ENCODE data around the gene PEX1. TPM values are rescaled to one million over a fixed set of nuclear protein-coding genes. Genes with fewer than 3 reads are reported as not detected.

The PEX1 gene
- total and polyA plus RNA-seq, 9 of the 15 experiments (the other 6 are each of a cell fraction or from before 2014, with no cell fraction given), result 9.4 to 32.2 (median 19.9) TPM

DNA sequence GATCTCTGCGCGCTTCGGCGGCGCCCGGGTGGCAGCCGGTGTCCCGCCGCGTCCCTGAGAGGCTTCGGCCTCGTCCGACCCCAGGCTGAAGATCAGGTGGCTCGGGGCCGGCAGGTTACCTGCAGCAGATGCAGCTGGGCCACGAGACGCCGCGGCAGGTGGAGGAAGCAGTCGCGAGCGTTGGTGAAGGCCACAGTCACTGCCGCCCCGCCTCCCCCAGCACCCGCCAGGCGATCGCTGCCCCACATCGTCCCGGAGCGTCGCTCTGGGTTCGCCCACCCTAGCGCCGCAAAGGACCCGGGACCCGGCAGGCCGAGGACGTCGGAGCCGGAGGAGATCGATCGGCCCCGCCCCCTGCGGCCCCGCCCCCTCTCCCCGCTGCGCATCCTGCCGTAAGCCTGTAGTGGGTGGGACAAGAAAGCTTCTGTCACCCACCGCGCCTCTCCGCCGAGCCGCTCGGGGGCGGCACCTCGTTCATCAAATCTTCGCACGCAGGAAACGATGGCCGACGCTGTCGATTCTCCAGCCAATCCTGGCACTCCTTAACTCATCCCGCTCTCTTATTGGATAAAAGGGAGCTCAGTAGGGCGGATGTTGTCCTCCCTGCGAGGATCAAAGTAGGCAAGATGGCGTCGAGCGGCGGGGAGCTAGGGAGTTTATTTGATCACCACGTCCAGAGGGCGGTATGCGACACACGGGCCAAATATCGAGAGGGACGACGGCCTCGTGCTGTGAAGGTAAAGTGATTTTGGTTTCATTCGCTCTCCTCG, at the start of gene PEX1, which contains the start of gene RBM48 (continued):
- peak; percentile 100 for TF ChIP-seq C11orf30 (IDR thresholded peaks at IDR 0.05; ENCODE audit: low read depth)
- no peak for TF ChIP-seq ZNF668 (CRISPR knock-in tag; IDR thresholded peaks at IDR 0.05)
- no peak for TF ChIP-seq PURB (CRISPR knock-in tag; IDR thresholded peaks at IDR 0.05; ENCODE audit: low read depth)
- peak; percentile 63 for TF ChIP-seq HMGXB4 (CRISPR knock-in tag; IDR thresholded peaks at IDR 0.05)
- no peak for TF ChIP-seq TSC22D4 (tag; IDR thresholded peaks at IDR 0.05)
- no peak for TF ChIP-seq HNRNPH1 (optimal IDR thresholded peaks at IDR 0.05; ENCODE audit: low read depth, low read length)
- TF ChIP-seq, protein P1, sequence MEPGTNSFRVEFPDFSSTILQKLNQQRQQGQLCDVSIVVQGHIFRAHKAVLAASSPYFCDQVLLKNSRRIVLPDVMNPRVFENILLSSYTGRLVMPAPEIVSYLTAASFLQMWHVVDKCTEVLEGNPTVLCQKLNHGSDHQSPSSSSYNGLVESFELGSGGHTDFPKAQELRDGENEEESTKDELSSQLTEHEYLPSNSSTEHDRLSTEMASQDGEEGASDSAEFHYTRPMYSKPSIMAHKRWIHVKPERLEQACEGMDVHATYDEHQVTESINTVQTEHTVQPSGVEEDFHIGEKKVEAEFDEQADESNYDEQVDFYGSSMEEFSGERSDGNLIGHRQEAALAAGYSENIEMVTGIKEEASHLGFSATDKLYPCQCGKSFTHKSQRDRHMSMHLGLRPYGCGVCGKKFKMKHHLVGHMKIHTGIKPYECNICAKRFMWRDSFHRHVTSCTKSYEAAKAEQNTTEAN (CRISPR knock-in tag; IDR thresholded peaks at IDR 0.05), result no peak
- peak; percentile 84; the same call in 1 of the 2 replicates for TF ChIP-seq ZBTB7A (IDR thresholded peaks at IDR 0.05; ENCODE audit: borderline replicate concordance, control insufficient read depth, low read depth, low read length)
- no peak for TF ChIP-seq PHB2 (IDR thresholded peaks at IDR 0.05; ENCODE audit: low read depth)
- peak in 1 of 2 experiments; percentile 31; a peak in 1 of 4 replicates for TF ChIP-seq KDM4B (IDR thresholded peaks at IDR 0.05; ENCODE audit: borderline replicate concordance in 2 of 2, low read depth in 1 of 2)
- no peak for TF ChIP-seq KDM2B (CRISPR knock-in tag; IDR thresholded peaks at IDR 0.05)
- TF ChIP-seq FIP1L1 (IDR thresholded peaks at IDR 0.05; ENCODE audit: low read depth, low read length, poor library complexity, severe bottlenecking), result no peak
- TF ChIP-seq KLF6 (CRISPR knock-in tag; IDR thresholded peaks at IDR 0.05; ENCODE audit: borderline replicate concordance), result no peak
- peak; percentile 70 to 90; a peak in 2 of 4 replicates for TF ChIP-seq RCOR1 (IDR thresholded peaks at IDR 0.05; ENCODE audit: borderline replicate concordance in 1 of 2, low read depth in 2 of 2, low read length in 2 of 2)
- peak; percentile 73 for TF ChIP-seq HNRNPLL (IDR thresholded peaks at IDR 0.05; ENCODE audit: low read depth, low read length, poor library complexity, severe bottlenecking)
- TF ChIP-seq, protein P2, sequence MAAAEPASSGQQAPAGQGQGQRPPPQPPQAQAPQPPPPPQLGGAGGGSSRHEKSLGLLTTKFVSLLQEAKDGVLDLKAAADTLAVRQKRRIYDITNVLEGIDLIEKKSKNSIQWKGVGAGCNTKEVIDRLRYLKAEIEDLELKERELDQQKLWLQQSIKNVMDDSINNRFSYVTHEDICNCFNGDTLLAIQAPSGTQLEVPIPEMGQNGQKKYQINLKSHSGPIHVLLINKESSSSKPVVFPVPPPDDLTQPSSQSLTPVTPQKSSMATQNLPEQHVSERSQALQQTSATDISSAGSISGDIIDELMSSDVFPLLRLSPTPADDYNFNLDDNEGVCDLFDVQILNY (CRISPR knock-in tag; IDR thresholded peaks at IDR 0.05), result 0 out of 2 replicates have a peak, but pooled peaks have one; percentile 14
- TF ChIP-seq RFX5 (IDR thresholded peaks at IDR 0.05; ENCODE audit: low read depth, low read length), result no peak; the same call in 1 of the 2 replicates
- no peak for TF ChIP-seq THRA (IDR thresholded peaks at IDR 0.05)
- TF ChIP-seq FUS (optimal IDR thresholded peaks at IDR 0.05; ENCODE audit: low read depth, low read length), result no peak
- TF ChIP-seq NRF1 (conservative IDR thresholded peaks at IDR 0.05 in 1 of 2, IDR thresholded peaks at IDR 0.05 in 1 of 2), result peak; percentile 77 to 81
- TF ChIP-seq NBN (IDR thresholded peaks at IDR 0.05; ENCODE audit: low read depth), result 0 out of 2 replicates have a peak, but pooled peaks have one; percentile 78

All from K562 (cell line).